Mammary epithelial cell (primary cell): Measurements from ENCODE around the gene HIPK4.

ENCODE experiments used
- CTCF ChIP-seq, 2 donors: IDR thresholded peaks in 1 of 2; conservative IDR thresholded peaks in 1 of 2; 2 replicates each; pipeline ENCODE4 v1.5.1; 2011 to 2012; ENCODE audit warnings: inconsistent platforms in 2 of 2, low read length in 2 of 2, mild to moderate bottlenecking in 2 of 2, control low read depth in 1 of 2, low read depth in 1 of 2; ENCODE audit not compliant: insufficient read depth in 1 of 2; ENCODE audit errors: extremely low read depth in 1 of 2
- EZH2 ChIP-seq: IDR thresholded peaks from 2 replicates; pipeline ENCODE4 v1.6.1; 2012; ENCODE audit warnings: low read length, inconsistent platforms, borderline replicate concordance

DNA sequence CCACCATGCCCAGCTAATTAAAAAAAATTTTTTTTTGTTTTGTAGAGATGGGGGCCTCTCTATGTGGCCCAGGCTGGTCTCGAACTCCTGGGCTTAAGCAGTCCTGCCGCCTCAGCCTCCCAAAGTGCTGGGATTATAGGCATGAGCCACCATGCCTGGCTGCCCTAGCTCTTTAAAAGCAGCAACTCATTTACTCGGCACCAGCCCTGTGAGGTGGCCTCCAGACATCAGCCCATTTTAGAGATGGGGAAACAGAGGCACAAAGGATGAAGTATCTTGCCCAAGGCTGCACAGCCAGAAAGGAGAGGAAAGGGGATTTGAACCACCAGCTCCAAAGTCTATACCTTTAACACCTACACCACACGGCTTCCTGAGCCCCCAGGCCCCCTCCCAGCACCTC lies 22.9 kb upstream of the HIPK4 start:
- no peak for TF ChIP-seq EZH2
- no peak for TF ChIP-seq CTCF (conservative IDR thresholded peaks at IDR 0.05 in 1 of 2, IDR thresholded peaks at IDR 0.05 in 1 of 2; ENCODE audit: extremely low read depth in 1 of 2, insufficient read depth in 1 of 2, low read depth in 1 of 2, low read length in 2 of 2)
